Skeletal muscle satellite cell (primary cell): ENCODE measurements around the gene HAAO.

Experiments
- H3K27me3 ChIP-seq: 2 replicates; pipeline ENCODE4 v1.7.0; 2013; ENCODE audit warnings: low read length; ENCODE audit not compliant: control insufficient read depth, insufficient read depth
- H3K36me3 ChIP-seq: 2 replicates; pipeline ENCODE4 v1.7.0; 2013; ENCODE audit warnings: mild to moderate bottlenecking, control low read depth, low read length; ENCODE audit not compliant: insufficient read depth
- H3K4me1 ChIP-seq: 2 replicates; pipeline ENCODE4 v1.7.0; 2013; ENCODE audit warnings: low read length; ENCODE audit not compliant: control insufficient read depth, insufficient read depth
- H3K4me2 ChIP-seq: 2 replicates; pipeline ENCODE4 v1.7.0; 2013; ENCODE audit warnings: mild to moderate bottlenecking, low read length
- H3K4me3 ChIP-seq: 2 replicates; pipeline ENCODE4 v1.7.0; 2013; ENCODE audit warnings: low read length
- H3K9ac ChIP-seq: 2 replicates; pipeline ENCODE4 v1.7.0; 2013; ENCODE audit warnings: mild to moderate bottlenecking, low read depth, low read length, moderate library complexity
- H3K9me3 ChIP-seq: replicated peaks from 2 replicates; pipeline ENCODE4 v1.7.0; 2013; ENCODE audit warnings: mild to moderate bottlenecking, control low read depth, low read length

Gene HAAO

DNA sequence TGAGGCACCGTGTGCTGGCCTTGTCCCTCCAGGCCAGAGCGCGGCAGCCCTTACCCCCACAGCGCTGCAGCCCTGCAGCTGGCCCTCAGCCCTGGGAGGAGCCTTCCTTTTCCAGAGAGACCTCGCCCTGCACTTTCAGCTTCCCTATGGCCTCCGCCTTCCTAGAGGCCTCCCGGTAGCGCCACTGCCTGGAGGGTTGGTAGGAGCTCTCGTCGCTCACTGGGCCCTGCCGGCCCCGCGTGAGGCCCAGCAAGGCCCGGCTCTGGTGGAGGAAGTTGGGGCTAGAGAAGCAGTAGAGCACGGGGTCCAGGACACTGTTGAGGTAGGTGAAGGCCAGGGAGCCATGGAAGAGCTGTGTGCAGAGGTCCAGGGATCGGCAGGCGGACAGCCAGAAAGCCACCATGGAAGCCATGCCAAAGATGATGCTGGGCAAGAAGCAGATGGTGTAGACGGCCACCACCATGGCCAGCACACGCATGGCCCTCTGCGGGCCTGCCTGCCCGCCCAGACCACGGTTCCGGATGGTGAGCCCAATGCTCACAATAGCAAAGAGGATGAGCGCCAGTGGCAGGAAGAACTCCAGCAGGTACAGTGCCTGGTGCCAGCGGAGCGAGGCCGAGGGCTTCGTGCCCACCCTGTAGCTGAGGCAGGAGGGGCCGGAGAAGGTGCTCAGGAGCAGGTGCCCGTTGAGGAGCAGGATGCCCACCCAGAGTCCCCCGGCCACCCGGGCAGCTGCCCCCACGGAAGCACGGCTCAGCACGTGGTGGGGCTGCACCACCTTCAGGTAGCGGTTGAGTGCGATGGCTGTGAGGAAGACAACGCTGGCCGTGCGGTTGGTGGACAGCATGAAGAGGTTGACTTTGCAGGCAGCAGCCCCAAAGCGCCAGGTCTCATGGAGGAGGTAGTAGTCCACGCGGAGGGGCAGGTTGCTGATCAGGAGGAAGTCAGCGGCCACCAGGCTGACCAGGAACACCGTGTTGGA, 29.3 kb downstream of the HAAO start:
- no peak overlapping the region for H3K4me3 ChIP-seq
- peaks cover 9% of the 10 kb centered on the region for H3K4me1 ChIP-seq
- no peaks in the 10 kb centered on the region for H3K9me3 ChIP-seq
- H3K36me3 ChIP-seq: peaks cover 3% of the 10 kb centered on the region
- H3K27me3 ChIP-seq: no peaks in the 10 kb centered on the region
- no peak overlapping the region for H3K9ac ChIP-seq
- H3K4me2 ChIP-seq: no peak overlapping the region

DNA sequence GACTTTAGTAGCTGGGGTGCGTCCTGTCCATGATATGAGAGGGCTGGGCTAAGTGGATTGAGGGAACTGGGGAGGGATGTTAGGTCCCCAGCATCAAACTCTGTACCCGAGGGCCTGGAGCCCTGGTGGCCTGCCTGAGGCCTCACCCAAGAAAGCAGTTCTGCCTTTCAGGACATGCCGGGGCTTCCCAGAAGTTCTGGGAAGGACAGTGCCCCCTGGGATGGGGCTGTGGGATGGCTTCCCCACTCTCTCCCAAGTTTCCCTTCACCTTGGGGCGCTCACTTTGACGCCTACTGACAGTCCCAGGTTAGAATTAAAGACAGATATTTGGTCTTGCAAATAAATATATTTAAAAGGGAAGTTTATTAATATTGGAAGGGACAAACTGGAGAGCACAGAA, 30.2 kb downstream of the HAAO start:
- Histone ChIP-seq H3K4me2 (no peak overlapping the region), H3K9me3 (no peaks in the 10 kb centered on the region), H3K4me3 (no peak overlapping the region), H3K9ac (no peak overlapping the region), H3K36me3 (peaks cover 3% of the 10 kb centered on the region), H3K27me3 (no peaks in the 10 kb centered on the region), H3K4me1 (peaks cover 9% of the 10 kb centered on the region)

DNA sequence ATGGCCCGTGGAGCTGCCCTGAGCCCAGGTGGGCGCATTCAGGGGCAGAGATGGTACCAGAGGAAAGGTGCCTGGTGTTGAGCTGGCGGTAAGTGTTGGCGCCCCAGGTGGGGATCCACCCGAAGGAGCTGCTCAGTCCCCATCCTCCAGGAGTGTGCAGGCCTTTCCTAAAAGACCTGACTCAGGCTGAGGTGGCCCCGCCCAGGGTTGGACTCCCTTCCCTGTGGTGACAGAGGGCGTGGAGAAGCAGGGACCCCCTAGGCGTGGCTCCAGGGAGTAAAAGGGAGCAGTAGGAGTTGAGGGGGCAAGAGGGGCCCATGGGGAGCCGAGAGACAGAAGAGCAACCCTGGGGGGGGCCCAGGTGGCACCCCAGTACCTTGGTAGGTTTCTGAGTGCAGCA, 30.8 kb downstream of the HAAO start:
- Histone ChIP-seq H3K9ac (no peak overlapping the region), H3K4me3 (no peak overlapping the region), H3K4me1 (peaks cover 9% of the 10 kb centered on the region), H3K4me2 (no peak overlapping the region), H3K9me3 (no peaks in the 10 kb centered on the region), H3K36me3 (peaks cover 3% of the 10 kb centered on the region), H3K27me3 (no peaks in the 10 kb centered on the region)

DNA sequence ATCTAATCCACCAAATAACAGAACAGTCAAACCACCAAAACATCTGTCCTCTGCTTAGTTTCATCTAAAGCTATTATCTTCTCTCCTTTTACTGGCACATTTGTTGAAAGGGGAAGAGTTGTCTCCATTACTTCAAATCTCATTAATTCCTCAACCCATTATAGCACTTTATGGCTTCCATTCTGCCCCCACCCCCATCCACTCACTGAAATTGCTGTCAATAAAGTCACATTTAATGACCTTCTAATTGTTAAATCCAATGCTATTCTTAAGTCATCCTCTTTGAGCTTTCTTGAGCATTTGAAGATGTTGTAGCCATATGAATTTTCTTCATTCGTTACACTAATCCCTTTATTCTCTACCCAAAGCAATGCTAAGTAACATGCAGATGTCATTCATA, 33.6 kb downstream of the HAAO start:
- peaks cover 21% of the 10 kb centered on the region for H3K4me1 ChIP-seq
- H3K36me3 ChIP-seq: peaks cover 3% of the 10 kb centered on the region
- no peak overlapping the region for H3K9ac ChIP-seq
- no peaks in the 10 kb centered on the region for H3K27me3 ChIP-seq
- no peak overlapping the region for H3K4me2 ChIP-seq
- no peaks in the 10 kb centered on the region for H3K9me3 ChIP-seq
- no peak overlapping the region for H3K4me3 ChIP-seq

GRCh38 chr2:42757981-42758740, 34.2 kb downstream of the HAAO start:
- no peak overlapping the region for H3K4me2 ChIP-seq
- no peaks in the 10 kb centered on the region for H3K9me3 ChIP-seq
- H3K27me3 ChIP-seq: no peaks in the 10 kb centered on the region
- peaks cover 21% of the 10 kb centered on the region for H3K4me1 ChIP-seq
- no peak overlapping the region for H3K4me3 ChIP-seq
- peaks cover 3% of the 10 kb centered on the region for H3K36me3 ChIP-seq
- H3K9ac ChIP-seq: no peak overlapping the region

DNA sequence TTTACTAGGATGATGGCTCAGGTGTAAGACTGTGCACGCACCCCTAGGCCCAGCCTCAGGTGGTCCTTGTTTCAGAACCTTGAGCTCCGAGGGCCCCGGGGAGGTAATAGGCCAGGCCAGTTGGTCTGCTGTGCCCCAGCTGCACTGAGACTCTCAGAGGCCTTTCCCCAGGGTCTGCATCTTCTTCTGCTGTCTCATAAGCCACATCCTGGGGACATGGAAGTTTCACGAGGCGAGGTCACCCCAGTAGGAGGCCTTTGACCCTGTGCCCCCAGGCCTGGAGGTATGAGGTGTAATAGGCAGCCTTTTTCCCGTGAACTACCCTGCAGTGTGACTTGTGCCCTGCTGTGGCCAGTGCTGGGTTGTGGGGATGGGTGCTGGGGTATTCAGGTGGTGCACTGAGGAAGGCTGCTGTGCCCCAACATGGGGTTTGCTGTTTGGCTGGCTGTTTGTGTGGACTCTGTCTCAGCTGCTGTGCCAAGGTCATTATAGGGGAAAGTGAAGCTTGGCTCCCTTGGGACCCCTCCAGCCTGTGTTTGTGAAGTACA, 35.3 kb downstream of the HAAO start:
- Histone ChIP-seq H3K4me1 (peaks cover 21% of the 10 kb centered on the region), H3K27me3 (no peaks in the 10 kb centered on the region), H3K9me3 (no peaks in the 10 kb centered on the region), H3K4me3 (no peak overlapping the region), H3K36me3 (peaks cover 3% of the 10 kb centered on the region), H3K4me2 (no peak overlapping the region), H3K9ac (no peak overlapping the region)

DNA sequence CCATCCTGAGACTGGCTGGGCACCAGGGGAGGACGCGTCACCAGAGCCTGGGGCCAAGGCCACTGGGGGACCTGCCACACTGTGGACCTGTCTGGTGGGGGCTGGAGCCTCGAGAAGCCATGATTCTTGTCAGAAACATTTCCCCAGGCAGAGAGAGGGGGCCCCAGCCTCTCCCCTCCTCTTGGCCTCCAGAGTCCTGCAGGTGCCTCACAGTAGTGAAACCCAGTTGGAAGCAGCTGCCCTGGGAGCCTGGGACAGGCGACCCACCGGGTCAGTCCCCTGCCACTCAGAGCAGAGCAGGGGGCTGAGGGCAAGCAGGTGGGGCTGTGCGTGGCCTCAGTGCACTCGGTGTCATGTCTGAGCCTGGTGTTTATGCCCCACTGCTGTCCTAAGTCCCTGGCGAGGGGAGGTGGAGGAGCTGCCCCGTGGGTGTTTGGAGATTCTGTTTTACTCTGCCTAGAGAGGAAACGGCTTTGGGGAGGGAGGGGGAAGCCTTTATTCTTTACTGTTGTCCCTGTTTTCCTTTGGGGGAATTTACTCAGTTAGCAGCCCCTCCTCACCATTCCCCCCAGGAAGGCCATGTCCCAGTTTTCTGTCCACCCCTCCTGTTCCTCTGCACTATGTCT, 36.1 kb downstream of the HAAO start:
- Histone ChIP-seq H3K4me2 (no peak overlapping the region), H3K9ac (no peak overlapping the region), H3K4me3 (no peak overlapping the region), H3K27me3 (no peaks in the 10 kb centered on the region), H3K9me3 (no peaks in the 10 kb centered on the region), H3K36me3 (peaks cover 3% of the 10 kb centered on the region), H3K4me1 (peaks cover 21% of the 10 kb centered on the region)

DNA sequence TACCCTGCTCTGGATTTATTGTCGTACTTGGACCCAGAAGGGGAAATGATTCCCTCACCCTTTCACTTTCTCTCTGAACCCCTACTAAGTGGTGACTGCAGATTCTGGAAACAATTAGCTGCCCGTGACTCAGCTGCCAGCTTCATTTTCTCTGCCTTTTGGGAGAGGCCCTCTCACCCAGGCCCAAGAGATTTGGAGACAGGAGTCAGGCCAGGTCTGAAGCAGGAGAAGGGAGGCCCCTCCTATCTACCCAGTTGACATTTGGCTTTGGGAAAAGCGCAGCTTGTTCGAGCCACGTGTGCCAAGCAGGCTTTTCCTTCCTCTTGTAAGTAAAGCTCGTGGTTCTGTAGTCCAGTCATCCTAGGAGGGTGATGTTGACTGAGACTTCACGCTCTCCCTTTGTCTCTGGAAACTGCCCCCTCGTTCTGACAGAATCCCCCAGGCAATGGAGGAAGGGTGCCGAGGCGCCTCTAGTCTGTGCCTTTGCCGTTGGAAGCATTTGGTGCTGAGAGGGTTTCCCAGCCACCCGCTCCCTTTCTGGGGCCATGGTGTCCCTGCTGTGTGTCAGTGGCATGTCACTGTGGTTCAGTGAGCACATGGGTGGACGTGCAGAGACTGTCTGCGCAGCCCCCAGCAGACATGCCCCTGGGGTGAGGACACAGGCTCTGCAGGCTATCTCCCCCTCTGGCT, 37.0 kb downstream of the HAAO start:
- H3K9ac ChIP-seq: no peak overlapping the region
- H3K4me2 ChIP-seq: peak overlapping the region; percentile 50
- H3K27me3 ChIP-seq: no peaks in the 10 kb centered on the region
- H3K4me1 ChIP-seq: peaks cover 21% of the 10 kb centered on the region
- H3K4me3 ChIP-seq: no peak overlapping the region
- H3K9me3 ChIP-seq: no peaks in the 10 kb centered on the region
- H3K36me3 ChIP-seq: peaks cover 3% of the 10 kb centered on the region

GRCh38 chr2:42754776-42755140, 37.6 kb downstream of the HAAO start:
- Histone ChIP-seq H3K36me3 (no peaks in the 10 kb centered on the region), H3K4me3 (no peak overlapping the region), H3K4me1 (peaks cover 21% of the 10 kb centered on the region), H3K27me3 (no peaks in the 10 kb centered on the region), H3K4me2 (peak overlapping the region; percentile 50), H3K9ac (no peak overlapping the region), H3K9me3 (no peaks in the 10 kb centered on the region)

- H3K27me3 ChIP-seq: no peaks in the 10 kb centered on the region
- no peak overlapping the region for H3K4me3 ChIP-seq
- H3K4me2 ChIP-seq: peak overlapping the region; percentile 19
- H3K9ac ChIP-seq: no peak overlapping the region
- H3K9me3 ChIP-seq: no peaks in the 10 kb centered on the region
- H3K4me1 ChIP-seq: peaks cover 21% of the 10 kb centered on the region
- no peaks in the 10 kb centered on the region for H3K36me3 ChIP-seq
Measured at GRCh38 chr2:42754021-42754775, 38.2 kb downstream of the HAAO start.
